Endodermal cell (in vitro differentiated cells): ENCODE results near the gene RGS3. TPM values are rescaled to one million over a fixed set of nuclear protein-coding genes. Genes with fewer than 3 reads are reported as not detected.

ENCODE experiments used
- DNase-seq: peaks from one replicate; pipeline ENCODE4 v3.0.0-alpha.2; 2017
- H3K27ac ChIP-seq: 2 replicates; pipeline ENCODE4 v1.5.1; 2013; ENCODE audit warnings: mild to moderate bottlenecking, low read depth, low read length, moderate library complexity
- H3K27me3 ChIP-seq: 2 replicates; pipeline ENCODE4 v1.6.1; 2013; ENCODE audit warnings: mild to moderate bottlenecking, low read length, moderate library complexity; ENCODE audit not compliant: insufficient read depth, control insufficient read depth, poor library complexity, severe bottlenecking
- H3K36me3 ChIP-seq: 2 replicates; pipeline ENCODE4 v1.7.0; 2013; ENCODE audit warnings: mild to moderate bottlenecking, low read length, moderate library complexity; ENCODE audit not compliant: control insufficient read depth, insufficient read depth
- H3K4me1 ChIP-seq: one replicate; pipeline ENCODE4 v1.7.0; 2013; ENCODE audit warnings: low read length; ENCODE audit not compliant: control insufficient read depth, insufficient read depth
- H3K4me3 ChIP-seq: 2 replicates; pipeline ENCODE4 v1.5.1; 2013; ENCODE audit warnings: mild to moderate bottlenecking, low read length, moderate library complexity
- H3K9ac ChIP-seq: 2 replicates; pipeline ENCODE4 v1.6.1; 2013; ENCODE audit warnings: mild to moderate bottlenecking, low read length, moderate library complexity; ENCODE audit not compliant: poor library complexity, severe bottlenecking; ENCODE audit errors: extremely low read depth
- H3K9me3 ChIP-seq: 2 replicates; pipeline ENCODE4 v1.6.1; 2013; ENCODE audit warnings: mild to moderate bottlenecking, low read length, moderate library complexity; ENCODE audit not compliant: control insufficient read depth
- H3K27ac Mint-ChIP-seq: 2 replicates; pipeline ENCODE4 v1.8.0; 2020; ENCODE audit warnings: mixed read lengths
- H3K27me3 Mint-ChIP-seq: 2 replicates; pipeline ENCODE4 v1.8.0; 2021; ENCODE audit warnings: mild to moderate bottlenecking, mixed read lengths; ENCODE audit not compliant: insufficient read depth
- H3K36me3 Mint-ChIP-seq: 2 replicates; pipeline ENCODE4 v1.8.0; 2020; ENCODE audit warnings: low read depth, mixed read lengths
- H3K4me1 Mint-ChIP-seq: 2 replicates; pipeline ENCODE4 v1.8.0; 2020; ENCODE audit warnings: mixed read lengths
- H3K4me3 Mint-ChIP-seq: 2 replicates; pipeline ENCODE4 v1.8.0; 2020; ENCODE audit warnings: mild to moderate bottlenecking, moderate library complexity, mixed read lengths
- H3K9me3 Mint-ChIP-seq: 2 replicates; pipeline ENCODE4 v1.8.0; 2020; ENCODE audit warnings: mild to moderate bottlenecking, mixed read lengths
- CTCF ChIP-seq: fragments of 200-600 bp; sonication (generic); conservative IDR thresholded peaks from 2 replicates; pipeline ENCODE4 v1.5.0; 2021; ENCODE audit warnings: antibody characterized with exemption, mild to moderate bottlenecking
- WGBS, 2 experiments: methylation state at CpG; one replicate each; pipeline versions ENCODE4 v1.1.5 to v1.1.7; 2013; ENCODE audit warnings: missing lambda C conversion rate in 2 of 2, mixed read lengths in 1 of 2; ENCODE audit not compliant: insufficient coverage in 1 of 2, insufficient read length in 1 of 2; 5-methylcytosine and 5-hydroxymethylcytosine counted together
- total RNA-seq, 2 donors: library from RNA; stranded (reverse); fragmentation: NEBNext Ultra II Directional in 1 of 2; extraction: Animal tissue kit (Norgen Biotek cat#: 25700) in 1 of 2; gene quantifications; 2 replicates in 1 of 2; 3 replicates in 1 of 2; pipeline ENCODE4 v1.2.1, GENCODE V29; 2021

RGS3 gene
- total RNA-seq, 2 donors from 2014 or later = 20.7 to 40.3 TPM

- H3K9ac ChIP-seq = no peak overlapping the region
- H3K4me1 Mint-ChIP-seq = no peaks in the 10 kb centered on the region
Observed at GRCh38 chr9:113530942-113531341, 67.4 kb downstream of the RGS3 start.

GRCh38 chr9:113531919-113532808 is 68.6 kb downstream of the RGS3 start:
- no peaks in the 10 kb centered on the region for H3K36me3 Mint-ChIP-seq
- no peaks in the 10 kb centered on the region for H3K9me3 Mint-ChIP-seq
- H3K4me3 ChIP-seq = no peak overlapping the region
- WGBS, 2 experiments = 90 to 91% methylated on average over 7 of the region's 7 CpGs
- peaks cover 9% of the 10 kb centered on the region for H3K4me1 ChIP-seq
- H3K4me3 Mint-ChIP-seq = no peak overlapping the region
- no peaks in the 10 kb centered on the region for H3K27me3 Mint-ChIP-seq
- no peak overlapping the region for H3K27ac Mint-ChIP-seq
- H3K9ac ChIP-seq = no peak overlapping the region
- no peak overlapping the region for H3K27ac ChIP-seq
- H3K4me1 Mint-ChIP-seq = no peaks in the 10 kb centered on the region
- TF ChIP-seq CTCF = no peak
- no peaks in the 10 kb centered on the region for H3K36me3 ChIP-seq
- H3K27me3 ChIP-seq = no peaks in the 10 kb centered on the region
- H3K9me3 ChIP-seq = no peaks in the 10 kb centered on the region
- DNase-seq = peak; percentile 18

More at GRCh38 chr9:113530942-113531341, 67.4 kb downstream of the RGS3 start:
- Histone ChIP-seq H3K4me1 (peaks cover 9% of the 10 kb centered on the region), H3K9me3 (no peaks in the 10 kb centered on the region), H3K4me3 (no peak overlapping the region), H3K36me3 (no peaks in the 10 kb centered on the region), H3K27me3 (no peaks in the 10 kb centered on the region), H3K27ac (no peak overlapping the region)
- Mint-ChIP-seq H3K27me3 (no peaks in the 10 kb centered on the region), H3K36me3 (no peaks in the 10 kb centered on the region), H3K4me3 (no peak overlapping the region), H3K27ac (no peak overlapping the region), H3K9me3 (no peaks in the 10 kb centered on the region)
- TF ChIP-seq CTCF = no peak
- no peak for DNase-seq
- 91 to 100% methylated on average over 1 of the region's 1 CpG for WGBS, 2 experiments

- 88 to 100% methylated on average over 3 of the region's 3 CpGs for WGBS, 2 experiments
- no peaks in the 10 kb centered on the region for H3K9me3 ChIP-seq
- H3K9me3 Mint-ChIP-seq = no peaks in the 10 kb centered on the region
- H3K4me1 Mint-ChIP-seq = no peaks in the 10 kb centered on the region
- H3K27ac Mint-ChIP-seq = no peak overlapping the region
- H3K4me1 ChIP-seq = peaks cover 9% of the 10 kb centered on the region
- no peak overlapping the region for H3K9ac ChIP-seq
- H3K27me3 ChIP-seq = no peaks in the 10 kb centered on the region
- H3K36me3 Mint-ChIP-seq = no peaks in the 10 kb centered on the region
- peak; percentile 32 for DNase-seq
- no peak overlapping the region for H3K4me3 Mint-ChIP-seq
- H3K27me3 Mint-ChIP-seq = no peaks in the 10 kb centered on the region
- H3K36me3 ChIP-seq = no peaks in the 10 kb centered on the region
- H3K4me3 ChIP-seq = no peak overlapping the region
- no peak overlapping the region for H3K27ac ChIP-seq
- TF ChIP-seq CTCF = no peak
Observed at GRCh38 chr9:113532809-113533190, 69.3 kb downstream of the RGS3 start.
